HEK293 (cell line): Measurements from ENCODE around the gene GTF2A1L.

Experiments
- OVOL3 ChIP-seq: fragments of 450-650 bp; formaldehyde crosslinking; IDR thresholded peaks from 2 replicates; pipeline ENCODE4 v1.5.1; 2016; ENCODE audit warnings: missing biosample characterization, missing genetic modification characterization
- ZNF610 ChIP-seq: fragments of 450-650 bp; formaldehyde crosslinking; IDR thresholded peaks from 2 replicates; pipeline ENCODE4 v1.5.1; 2016; ENCODE audit warnings: missing biosample characterization, missing genetic modification characterization, borderline replicate concordance
- ZSCAN23 ChIP-seq: fragments of 450-650 bp; formaldehyde crosslinking; IDR thresholded peaks from 2 replicates; pipeline ENCODE4 v1.5.1; 2016; ENCODE audit warnings: missing biosample characterization, missing genetic modification characterization
- TF ChIP-seq, protein P1 (sequence below): fragments of 450-650 bp; formaldehyde crosslinking; IDR thresholded peaks from 2 replicates; pipeline ENCODE4 v1.5.1; 2016; ENCODE audit warnings: missing biosample characterization, missing genetic modification characterization
- TF ChIP-seq, protein P2 (sequence below): sonication (generic); formaldehyde crosslinking; IDR thresholded peaks from 2 replicates; pipeline ENCODE4 v1.8.1; 2022; ENCODE audit warnings: mild to moderate bottlenecking, moderate library complexity, missing genetic modification reagents

- TF ChIP-seq OVOL3 (tag by site-specific recombination) (no peak), ZNF610 (tag by site-specific recombination) (no peak), ZSCAN23 (no peak)
- TF ChIP-seq, protein P1, sequence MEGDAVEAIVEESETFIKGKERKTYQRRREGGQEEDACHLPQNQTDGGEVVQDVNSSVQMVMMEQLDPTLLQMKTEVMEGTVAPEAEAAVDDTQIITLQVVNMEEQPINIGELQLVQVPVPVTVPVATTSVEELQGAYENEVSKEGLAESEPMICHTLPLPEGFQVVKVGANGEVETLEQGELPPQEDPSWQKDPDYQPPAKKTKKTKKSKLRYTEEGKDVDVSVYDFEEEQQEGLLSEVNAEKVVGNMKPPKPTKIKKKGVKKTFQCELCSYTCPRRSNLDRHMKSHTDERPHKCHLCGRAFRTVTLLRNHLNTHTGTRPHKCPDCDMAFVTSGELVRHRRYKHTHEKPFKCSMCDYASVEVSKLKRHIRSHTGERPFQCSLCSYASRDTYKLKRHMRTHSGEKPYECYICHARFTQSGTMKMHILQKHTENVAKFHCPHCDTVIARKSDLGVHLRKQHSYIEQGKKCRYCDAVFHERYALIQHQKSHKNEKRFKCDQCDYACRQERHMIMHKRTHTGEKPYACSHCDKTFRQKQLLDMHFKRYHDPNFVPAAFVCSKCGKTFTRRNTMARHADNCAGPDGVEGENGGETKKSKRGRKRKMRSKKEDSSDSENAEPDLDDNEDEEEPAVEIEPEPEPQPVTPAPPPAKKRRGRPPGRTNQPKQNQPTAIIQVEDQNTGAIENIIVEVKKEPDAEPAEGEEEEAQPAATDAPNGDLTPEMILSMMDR (tag by site-specific recombination) = no peak
- TF ChIP-seq, protein P2, sequence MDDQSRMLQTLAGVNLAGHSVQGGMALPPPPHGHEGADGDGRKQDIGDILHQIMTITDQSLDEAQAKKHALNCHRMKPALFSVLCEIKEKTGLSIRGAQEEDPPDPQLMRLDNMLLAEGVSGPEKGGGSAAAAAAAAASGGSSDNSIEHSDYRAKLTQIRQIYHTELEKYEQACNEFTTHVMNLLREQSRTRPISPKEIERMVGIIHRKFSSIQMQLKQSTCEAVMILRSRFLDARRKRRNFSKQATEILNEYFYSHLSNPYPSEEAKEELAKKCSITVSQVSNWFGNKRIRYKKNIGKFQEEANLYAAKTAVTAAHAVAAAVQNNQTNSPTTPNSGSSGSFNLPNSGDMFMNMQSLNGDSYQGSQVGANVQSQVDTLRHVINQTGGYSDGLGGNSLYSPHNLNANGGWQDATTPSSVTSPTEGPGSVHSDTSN (CRISPR knock-in tag) = no peak
These were observed 16.7 kb upstream of the GTF2A1L start for GRCh38 chr2:48600917-48601316.
